Fibroblast of skin of right biceps (primary cell): ENCODE data around the gene MRPL9.

Source experiments
- DNase-seq: peaks from one replicate; pipeline ENCODE4 v3.0.0-alpha.2; 2013

The MRPL9 gene

DNA sequence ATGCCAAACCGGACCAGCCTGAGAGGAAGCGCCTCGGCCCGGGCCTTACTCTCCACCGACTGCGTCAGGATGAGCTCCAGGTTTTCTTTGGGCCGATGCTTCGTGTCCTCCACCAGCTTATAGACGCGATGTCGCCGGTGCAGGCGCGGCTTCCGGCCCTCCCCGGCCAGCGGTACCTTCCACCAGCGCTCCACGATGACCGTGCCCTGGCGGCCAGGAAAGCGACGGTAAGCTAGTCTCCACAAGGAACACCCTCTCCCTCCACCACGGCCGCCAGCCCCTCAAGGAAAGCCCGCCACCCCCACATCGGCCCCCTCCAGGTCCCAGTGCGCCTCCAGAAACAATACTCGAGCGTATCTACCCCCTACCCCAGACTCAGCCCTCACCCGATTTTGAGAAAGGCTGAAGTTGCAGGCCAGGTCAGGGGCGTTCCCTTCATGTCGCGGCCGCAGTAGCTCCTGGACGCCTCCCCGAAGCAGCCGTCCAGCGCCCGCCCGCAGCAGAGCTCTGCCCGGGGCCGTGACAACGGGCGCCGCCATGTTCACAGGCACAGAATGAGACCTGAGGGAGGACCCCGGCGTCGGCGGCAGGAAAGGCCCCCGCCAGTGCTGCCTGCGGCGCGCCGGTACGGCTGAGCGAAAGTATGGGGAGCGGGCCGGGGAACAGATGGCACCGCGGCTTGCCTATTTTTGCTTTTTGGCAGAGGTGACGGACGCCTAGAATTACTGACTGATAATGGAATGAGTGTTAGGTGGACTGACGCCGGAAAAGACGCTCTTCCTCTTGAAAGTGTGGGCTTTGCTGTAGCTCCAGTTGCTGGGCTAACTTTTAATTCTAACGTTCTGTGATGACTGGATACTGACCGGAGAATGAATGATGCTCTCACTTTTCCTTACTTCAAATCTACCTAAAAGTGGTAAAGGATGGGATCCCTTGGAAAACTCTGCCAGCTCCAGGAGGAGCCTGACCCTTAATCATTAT lies at the start of gene MRPL9:
Gene MRPL9 (minus strand): TSS at position 556 of the 981 bp plus-strand sequence. CDS start 17 bp downstream, at position 539.
- DNase-seq: peak; percentile 84

- peak; percentile 36 for DNase-seq
Measured at GRCh38 chr1:151811181-151811580, 47.9 kb upstream of the MRPL9 start.

DNA sequence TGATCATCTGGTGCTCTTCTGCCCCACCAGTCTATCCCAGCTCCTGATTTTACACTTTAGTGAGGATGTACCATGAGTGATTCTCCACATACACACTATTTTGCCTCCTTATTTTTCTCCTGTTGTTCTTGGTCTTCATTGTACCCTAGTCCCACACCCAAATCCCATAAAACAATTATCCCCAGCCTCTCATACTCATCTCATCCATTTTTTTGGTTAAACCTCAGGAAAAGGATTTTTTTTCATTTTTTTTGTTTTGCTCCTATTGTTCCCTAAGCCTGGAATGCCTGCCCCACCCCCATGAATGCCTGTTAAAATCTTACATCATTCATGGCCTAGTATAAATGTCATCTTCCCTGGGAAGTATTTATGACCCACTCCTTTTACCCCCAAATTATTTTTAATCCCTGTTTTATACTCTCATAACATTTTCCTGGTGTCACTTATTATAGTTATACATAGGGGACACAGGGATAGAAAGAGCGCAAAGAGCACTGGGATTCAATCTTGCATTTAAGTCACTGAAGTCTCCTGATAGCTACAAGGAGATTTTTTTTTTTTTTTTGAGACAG lies 46.8 kb upstream of the MRPL9 start:
- DNase-seq: peak; percentile 11

DNA sequence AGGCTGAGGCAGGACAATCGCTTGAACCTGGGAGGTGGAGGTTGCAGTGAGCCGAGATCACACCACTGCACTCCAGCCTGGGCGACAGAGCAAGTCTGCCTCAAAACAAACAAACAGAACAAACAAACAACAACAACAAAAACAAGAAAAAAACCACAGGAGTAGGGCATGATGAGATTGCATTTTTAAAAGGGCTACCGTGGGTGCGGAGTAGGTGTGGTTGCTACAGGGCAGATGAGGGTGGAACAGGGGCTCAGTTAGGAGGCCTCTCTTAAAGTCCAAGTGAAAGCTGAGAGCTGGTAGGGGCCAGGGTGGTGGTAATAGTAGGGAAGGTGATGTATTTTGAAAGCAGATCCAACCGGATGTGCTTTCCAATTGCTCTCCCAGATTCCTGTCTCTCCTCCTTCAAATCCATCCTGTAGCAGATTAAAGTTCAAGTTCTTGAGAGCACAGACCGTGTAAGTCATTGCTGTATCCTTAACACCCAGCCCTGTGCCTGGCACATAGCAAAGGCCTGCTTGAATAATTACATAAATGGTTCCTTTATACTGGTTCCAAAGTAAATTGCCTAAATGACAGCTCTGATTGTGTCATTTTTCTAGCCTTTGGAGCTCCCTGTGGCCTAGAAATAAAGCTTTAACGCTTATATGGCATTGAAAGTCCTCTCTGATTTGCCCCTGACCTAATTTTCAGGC lies 46.1 kb upstream of the MRPL9 start:
- no peak for DNase-seq

DNA sequence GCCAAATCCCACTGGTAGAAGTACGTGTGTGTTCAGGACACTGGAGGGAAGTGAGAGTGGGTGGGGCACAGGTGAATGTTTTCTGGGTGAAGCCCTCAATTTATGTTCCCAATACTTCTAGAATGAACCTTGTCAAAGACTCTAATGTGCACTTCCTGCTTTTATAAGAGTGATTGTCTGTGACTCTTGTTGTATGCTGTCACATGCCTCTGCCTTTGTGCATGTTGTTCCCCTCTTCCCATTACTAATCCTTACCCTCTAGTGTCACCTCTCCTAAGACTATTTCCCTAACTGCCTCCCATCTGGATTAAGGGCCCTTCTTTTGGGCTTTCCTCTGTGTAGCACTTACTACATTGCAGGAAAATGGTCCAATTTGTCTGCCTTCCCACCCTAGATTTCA lies 44.5 kb upstream of the MRPL9 start:
- no peak for DNase-seq

DNA sequence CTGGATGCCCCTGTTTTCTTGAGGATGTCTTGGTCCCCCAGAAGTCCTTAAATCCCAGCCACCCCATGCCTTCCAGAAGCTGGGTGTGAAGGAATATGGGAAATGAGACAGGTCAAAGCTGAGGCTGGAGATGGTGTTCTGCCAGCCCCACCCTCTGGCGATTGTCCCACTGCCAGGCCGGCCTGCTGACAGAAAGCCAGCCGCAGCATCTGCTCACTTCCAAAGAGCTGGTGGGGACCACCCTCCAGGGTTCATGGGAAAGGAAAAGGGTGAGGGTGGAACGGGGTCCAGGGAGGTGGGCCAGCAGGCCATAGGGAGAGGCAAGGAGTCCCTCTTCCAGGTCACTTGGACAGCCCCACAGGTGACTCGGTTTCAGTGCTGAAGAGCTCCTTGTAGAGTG lies 43.8 kb upstream of the MRPL9 start:
- no peak for DNase-seq

DNA sequence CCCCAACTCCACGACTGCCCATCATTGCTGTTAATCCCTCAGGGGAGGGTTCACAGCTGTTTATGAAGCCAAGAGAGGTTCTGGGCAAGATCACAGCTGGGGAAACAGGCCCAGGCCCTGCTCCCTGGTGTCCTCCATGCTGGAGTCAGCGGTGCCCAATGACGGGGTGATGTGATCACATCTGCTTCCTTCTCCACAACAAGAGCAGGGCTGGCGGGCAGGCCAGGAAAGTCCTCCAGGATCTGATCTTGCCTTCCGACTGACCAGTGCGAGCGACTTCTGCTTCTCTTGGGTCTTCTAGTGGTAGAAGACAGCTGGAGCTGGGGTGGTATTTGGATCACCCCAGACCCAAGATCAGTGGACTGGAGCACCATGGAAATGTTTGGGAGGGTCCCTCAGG lies 42.9 kb upstream of the MRPL9 start:
- no peak for DNase-seq

GRCh38 chr1:151805066-151805820 lies 41.9 kb upstream of the MRPL9 start, which contains the start of gene LINGO4:
LINGO4 (minus strand) TSS chr1:151805419; CDS start chr1:151802704, 2,715 bp downstream.
- DNase-seq: no peak

- DNase-seq: no peak
Measured at GRCh38 chr1:151803915-151804314, 40.6 kb upstream of the MRPL9 start.

DNA sequence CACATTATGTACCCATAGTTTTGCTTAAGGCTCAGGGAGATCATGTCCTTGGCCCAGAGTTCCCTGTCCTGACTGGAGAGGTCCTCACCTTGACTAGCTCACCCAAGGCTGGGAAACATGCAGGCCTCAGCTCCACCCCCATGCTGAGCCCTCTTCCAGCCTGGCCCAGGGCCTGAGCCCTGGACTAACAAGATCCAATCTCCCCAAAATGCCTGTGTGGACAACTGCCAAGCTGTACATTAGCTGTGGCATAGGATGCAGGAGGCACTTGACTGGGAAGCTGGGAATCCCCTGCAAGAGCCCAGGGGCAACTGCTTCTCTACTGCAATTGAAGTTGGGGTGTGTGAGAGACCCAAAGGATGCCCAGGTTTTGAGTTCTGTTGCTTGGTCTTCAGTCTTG lies 39.9 kb upstream of the MRPL9 start:
- DNase-seq: no peak

DNA sequence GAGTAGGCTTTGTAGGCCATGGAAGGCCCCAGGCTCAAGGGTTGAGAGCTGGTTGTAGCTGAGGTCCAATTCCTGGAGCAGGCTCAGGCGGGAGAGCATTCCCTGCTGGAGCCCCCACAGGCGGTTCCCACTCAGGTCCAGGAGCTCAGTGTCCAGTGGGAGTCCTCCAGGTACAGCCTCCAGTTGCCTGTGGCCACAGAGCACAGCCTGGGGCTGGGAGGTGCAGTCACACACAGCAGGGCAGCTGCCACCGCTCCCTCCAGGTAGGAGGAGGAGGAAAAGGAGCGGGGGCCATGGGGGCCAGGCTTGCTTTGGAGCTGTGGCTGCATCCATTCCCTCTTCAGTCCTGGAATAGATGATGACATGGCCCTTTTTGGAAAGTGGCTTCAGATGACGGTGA lies 39.1 kb upstream of the MRPL9 start:
- no peak for DNase-seq

- no peak for DNase-seq
Measured at GRCh38 chr1:151801846-151802245, 38.5 kb upstream of the MRPL9 start.

- no peak for DNase-seq
Measured at GRCh38 chr1:151801310-151801820, 38.1 kb upstream of the MRPL9 start.

GRCh38 chr1:151800830-151801229 lies 37.5 kb upstream of the MRPL9 start:
- no peak for DNase-seq

- no peak for DNase-seq
Measured at GRCh38 chr1:151799179-151800022, 36.1 kb upstream of the MRPL9 start.

DNA sequence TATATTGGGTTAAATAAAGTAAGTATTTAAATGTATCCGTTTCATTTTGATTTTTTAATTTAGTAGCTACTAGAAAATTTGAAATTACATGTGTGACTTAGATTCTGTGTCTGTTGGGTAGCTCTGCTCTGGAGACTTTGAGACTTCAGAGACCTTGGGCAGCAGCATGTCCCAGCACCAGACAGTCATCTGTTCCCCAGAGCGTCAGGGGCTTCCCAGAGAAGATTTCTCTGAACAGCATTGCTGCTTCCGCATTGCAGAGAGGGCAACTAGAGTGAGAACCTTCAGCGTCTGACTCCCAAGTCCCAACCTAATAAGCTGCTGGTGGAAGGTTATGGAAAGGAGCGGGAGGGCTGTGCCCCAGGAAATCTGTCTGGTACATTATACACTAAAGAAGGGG lies 35.3 kb upstream of the MRPL9 start:
- no peak for DNase-seq

DNA sequence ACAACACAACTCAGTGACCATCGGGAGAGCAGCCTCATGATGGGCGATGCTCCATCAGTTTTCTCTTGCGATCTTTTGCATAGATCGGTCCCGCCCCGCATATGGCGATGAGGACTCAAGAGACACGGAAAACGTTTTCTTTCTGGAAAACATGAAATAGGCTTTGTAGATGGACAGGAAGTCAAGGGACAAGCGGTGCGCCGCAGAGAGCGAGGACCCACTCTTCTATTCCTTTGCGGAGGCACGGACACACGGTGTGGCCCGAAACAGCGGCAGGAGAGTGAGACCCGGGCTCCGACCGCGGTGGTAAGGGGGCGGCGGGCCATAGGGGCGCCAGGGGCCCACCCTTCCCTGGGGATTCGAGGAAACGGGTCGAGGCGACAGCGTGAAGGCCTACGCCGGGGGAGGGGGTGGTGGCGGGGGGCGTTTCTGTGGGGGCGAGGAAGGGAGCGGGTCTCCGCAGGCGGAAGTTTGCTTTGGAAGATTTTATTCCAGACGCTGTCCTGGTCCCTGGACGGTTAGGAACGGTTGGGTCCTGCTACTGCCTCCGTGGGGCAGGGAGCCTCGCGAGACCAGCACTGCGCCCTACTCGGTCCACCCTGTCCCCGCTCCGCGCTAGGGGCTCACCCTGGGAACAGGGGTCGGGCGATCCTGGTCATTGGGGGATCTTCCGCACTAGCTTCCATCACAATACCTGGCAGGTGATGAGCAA lies 27.8 kb upstream of the MRPL9 start:
- no peak for DNase-seq

DNA sequence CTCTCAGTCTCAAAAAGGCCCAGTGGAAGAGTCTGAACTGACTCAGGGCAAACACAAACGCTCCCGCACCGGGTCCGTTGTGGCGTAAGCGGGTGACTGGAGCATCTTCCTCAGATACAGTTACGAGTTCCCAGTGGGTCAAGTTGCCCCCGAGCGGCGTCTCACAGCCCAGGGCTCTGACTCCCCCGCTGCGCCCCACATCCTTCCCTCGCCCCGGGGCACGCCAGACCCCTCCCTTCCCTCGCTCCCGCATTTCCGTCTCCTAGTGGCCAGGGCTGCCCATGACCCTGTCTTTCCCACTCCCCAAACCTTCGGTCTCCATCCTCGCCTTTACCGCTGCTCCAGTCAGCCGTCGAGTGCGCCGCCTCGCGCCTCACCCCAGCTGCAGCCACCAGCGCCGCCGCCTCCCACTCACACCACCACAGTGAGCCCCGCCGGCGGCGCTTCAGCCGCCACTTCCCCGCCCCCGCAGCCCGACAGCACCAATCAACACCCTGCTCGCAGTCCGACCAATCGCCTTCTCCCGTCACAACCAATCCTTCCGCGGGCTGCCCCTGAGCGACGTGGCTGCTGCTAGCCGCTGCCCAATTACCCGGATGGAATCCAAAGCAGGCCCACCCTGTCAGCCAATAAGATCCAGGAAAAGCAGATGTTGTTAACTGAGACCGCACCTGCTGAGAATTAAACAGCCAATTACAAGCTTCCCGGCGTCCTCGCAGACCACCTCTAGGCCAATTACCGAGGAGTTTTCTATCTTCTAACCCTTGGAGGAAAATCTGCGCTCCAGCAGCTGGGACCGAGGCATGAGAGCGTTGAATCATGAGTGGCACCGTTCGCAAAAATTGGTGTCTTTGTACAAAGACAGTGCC lies 27.0 kb upstream of the MRPL9 start, which contains the start of gene TDRKH:
Gene TDRKH (minus strand): TSS at position 430 of the 869 bp plus-strand sequence. CDS start 7,478 bp downstream, outside the sequence.
- peak; percentile 99 for DNase-seq

DNA sequence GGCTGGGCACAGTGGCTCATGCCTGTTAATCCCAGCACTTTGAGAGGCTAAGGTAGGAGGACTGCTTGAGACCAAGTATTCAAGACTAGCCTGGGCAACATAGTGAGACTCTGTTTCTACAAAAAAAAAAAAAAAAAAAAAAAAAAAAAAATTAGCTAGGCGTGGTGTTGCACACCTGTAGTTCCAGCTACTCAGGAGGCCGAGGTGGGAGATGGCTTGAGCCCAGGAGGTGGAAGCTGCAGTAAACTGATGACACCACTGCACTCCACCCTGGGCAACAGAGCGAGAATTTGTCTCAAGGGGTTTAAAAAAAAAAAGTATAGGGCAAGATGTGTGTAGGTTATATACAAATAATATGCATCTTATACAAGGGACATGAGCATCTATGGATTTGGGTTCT lies 24.4 kb upstream of the MRPL9 start:
- DNase-seq: no peak

GRCh38 chr1:151783796-151784195 lies 20.5 kb upstream of the MRPL9 start:
- DNase-seq: no peak
